Osteocyte (in vitro differentiated cells): ENCODE data around the gene KLC4. TPM values are rescaled to one million over a fixed set of nuclear protein-coding genes. Genes with fewer than 3 reads are reported as not detected.

ENCODE experiments used
- DNase-seq: peaks from one replicate; pipeline ENCODE4 v3.0.0; 2021; ENCODE audit warnings: mixed read lengths; ENCODE audit not compliant: unreplicated experiment; ENCODE audit errors: extremely low spot score
- H3K27ac Mint-ChIP-seq: one replicate; pipeline ENCODE4 v1.8.0; 2021; ENCODE audit warnings: mild to moderate bottlenecking, mixed read lengths; ENCODE audit not compliant: unreplicated experiment
- H3K27me3 Mint-ChIP-seq: one replicate; pipeline ENCODE4 v1.8.0; 2021; ENCODE audit warnings: mixed read lengths; ENCODE audit not compliant: unreplicated experiment
- H3K36me3 Mint-ChIP-seq: one replicate; pipeline ENCODE4 v1.8.0; 2021; ENCODE audit warnings: mixed read lengths; ENCODE audit not compliant: unreplicated experiment
- H3K4me1 Mint-ChIP-seq: one replicate; pipeline ENCODE4 v1.8.0; 2021; ENCODE audit warnings: mixed read lengths; ENCODE audit not compliant: unreplicated experiment
- H3K4me3 Mint-ChIP-seq: one replicate; pipeline ENCODE4 v1.8.0; 2021; ENCODE audit warnings: mild to moderate bottlenecking, moderate library complexity, mixed read lengths; ENCODE audit not compliant: unreplicated experiment
- H3K9me3 Mint-ChIP-seq: one replicate; pipeline ENCODE4 v1.8.0; 2021; ENCODE audit warnings: mixed read lengths; ENCODE audit not compliant: unreplicated experiment
- CTCF ChIP-seq: fragments of 200-600 bp; sonication (generic); IDR thresholded peaks from 2 replicates; pipeline ENCODE4 v1.5.0; 2021; ENCODE audit warnings: antibody characterized with exemption, mild to moderate bottlenecking, moderate library complexity
- long read RNA-seq: library from polyadenylated mRNA; unstranded; transcript quantifications from one replicate; pipeline ENCODE4 v2.0.0, GENCODE V29; 2021
- total RNA-seq: library from RNA; stranded (reverse); gene quantifications from 2 replicates; pipeline ENCODE4 v1.2.1, GENCODE V29; 2021

KLC4 gene
- 39.0 and 44.5 TPM in 2 replicates for total RNA-seq
- long read RNA-seq, result 0 reads

- peaks cover 19% of the 10 kb centered on the region for H3K36me3 Mint-ChIP-seq
- H3K27me3 Mint-ChIP-seq, result no peaks in the 10 kb centered on the region
- TF ChIP-seq CTCF, result no peak
- peaks cover 32% of the 10 kb centered on the region for H3K4me1 Mint-ChIP-seq
- no peaks in the 10 kb centered on the region for H3K9me3 Mint-ChIP-seq
- peak; percentile 98 for DNase-seq
- peak within 1 kb of the TSS; percentile 95 for H3K4me3 Mint-ChIP-seq
- peak within 1 kb of the TSS; percentile 99 for H3K27ac Mint-ChIP-seq
These were observed at the start of gene KLC4, which contains the start of gene MRPL2 for GRCh38 chr6:43059168-43060033. Gene KLC4 (plus strand): TSS chr6:43059631. CDS start chr6:43061336, 1,705 bp downstream. Gene MRPL2 (minus strand): TSS chr6:43059434. CDS start chr6:43059381, 53 bp downstream.

GRCh38 chr6:43011207-43011606 is 48.2 kb upstream of the KLC4 start:
- DNase-seq, result no peak
- Mint-ChIP-seq H3K9me3 (no peaks in the 10 kb centered on the region), H3K36me3 (peaks cover 23% of the 10 kb centered on the region), H3K27ac (no peak overlapping the region), H3K4me1 (peaks cover 35% of the 10 kb centered on the region), H3K4me3 (no peak overlapping the region), H3K27me3 (no peaks in the 10 kb centered on the region)
- TF ChIP-seq CTCF, result no peak

GRCh38 chr6:43012364-43012763 is 47.1 kb upstream of the KLC4 start:
- DNase-seq, result no peak
- Mint-ChIP-seq H3K27ac (peak overlapping the region; percentile 15), H3K9me3 (no peaks in the 10 kb centered on the region), H3K4me3 (peak overlapping the region; percentile 98), H3K4me1 (peaks cover 41% of the 10 kb centered on the region), H3K36me3 (peaks cover 22% of the 10 kb centered on the region), H3K27me3 (no peaks in the 10 kb centered on the region)
- TF ChIP-seq CTCF, result no peak

- H3K36me3 Mint-ChIP-seq, result peaks cover 24% of the 10 kb centered on the region
- no peaks in the 10 kb centered on the region for H3K9me3 Mint-ChIP-seq
- H3K27ac Mint-ChIP-seq, result peak overlapping the region; percentile 92
- TF ChIP-seq CTCF, result no peak
- H3K27me3 Mint-ChIP-seq, result no peaks in the 10 kb centered on the region
- no peak for DNase-seq
- H3K4me3 Mint-ChIP-seq, result peak overlapping the region; percentile 98
- H3K4me1 Mint-ChIP-seq, result peaks cover 44% of the 10 kb centered on the region
These were observed 46.2 kb upstream of the KLC4 start for GRCh38 chr6:43013097-43013842.
